IPS-NIHi7 (cell line): ENCODE data around the gene TIAM2.
"Not testable (repeated sequence)": the region's sequence is repeated elsewhere in the genome, so short reads cannot be mapped to it uniquely, and the experiment has no call there.

Experiments
- DNase-seq: peaks from one replicate; pipeline ENCODE4 v3.0.0; 2012; ENCODE audit warnings: mixed read lengths; ENCODE audit errors: extremely low spot score

The TIAM2 gene

GRCh38 chr6:154989448-154989847 is 5.7 kb upstream of the TIAM2 start:
- DNase-seq, result peak; percentile 23

GRCh38 chr6:154991207-154991606 is 3.9 kb upstream of the TIAM2 start:
- no peak for DNase-seq

GRCh38 chr6:154993026-154993425 is 2.1 kb upstream of the TIAM2 start:
- DNase-seq, result no peak

GRCh38 chr6:154993710-154994109 is 1.4 kb upstream of the TIAM2 start:
- DNase-seq, result no peak

GRCh38 chr6:154994836-154995253 is 270 bp upstream of the TIAM2 start:
- DNase-seq, result peak; percentile 89

GRCh38 chr6:154996016-154996590 is 988 bp downstream of the TIAM2 start:
- peak; percentile 27 for DNase-seq

- DNase-seq, result no peak
These were observed 1.8 kb downstream of the TIAM2 start for GRCh38 chr6:154996841-154997311.

- no peak for DNase-seq
These were observed 3.7 kb downstream of the TIAM2 start for GRCh38 chr6:154998855-154999254.

GRCh38 chr6:155001482-155001881 is 6.4 kb downstream of the TIAM2 start:
- no peak for DNase-seq

- DNase-seq, result no peak
These were observed 6.8 kb downstream of the TIAM2 start for GRCh38 chr6:155001934-155002333.

- DNase-seq, result no peak
These were observed 8.4 kb downstream of the TIAM2 start for GRCh38 chr6:155003476-155003875.

- DNase-seq, result no peak
These were observed 8.9 kb downstream of the TIAM2 start for GRCh38 chr6:155004017-155004416.

GRCh38 chr6:155004576-155005372 is 9.7 kb downstream of the TIAM2 start:
- DNase-seq, result no peak

GRCh38 chr6:155008625-155009024 is 13.5 kb downstream of the TIAM2 start:
- DNase-seq, result no peak

GRCh38 chr6:155010940-155011339 is 15.8 kb downstream of the TIAM2 start:
- DNase-seq, result no peak

GRCh38 chr6:155011809-155012291 is 16.7 kb downstream of the TIAM2 start:
- no peak for DNase-seq

GRCh38 chr6:155013457-155013876 is 18.4 kb downstream of the TIAM2 start:
- DNase-seq, result no peak

GRCh38 chr6:155014137-155014536 is 19.0 kb downstream of the TIAM2 start:
- DNase-seq, result no peak

GRCh38 chr6:155014670-155015300 is 19.7 kb downstream of the TIAM2 start:
- DNase-seq, result peak; percentile 25

- not testable (repeated sequence) for DNase-seq
These were observed 23.3 kb downstream of the TIAM2 start for GRCh38 chr6:155018415-155018814.

- no peak for DNase-seq
These were observed 26.6 kb downstream of the TIAM2 start for GRCh38 chr6:155021680-155022079.

- no peak for DNase-seq
These were observed 27.6 kb downstream of the TIAM2 start for GRCh38 chr6:155022721-155023120.

- no peak for DNase-seq
These were observed 28.6 kb downstream of the TIAM2 start for GRCh38 chr6:155023717-155024116.
